WI38 (cell line): Measurements from ENCODE around the gene LBR.

Experiments used
- H3K4me3 ChIP-seq: 2 replicates; pipeline ENCODE4 v1.5.1; 2011; ENCODE audit warnings: low read depth, mild to moderate bottlenecking, control low read depth, low read length
- CTCF ChIP-seq: IDR thresholded peaks from 2 replicates; pipeline ENCODE4 v1.5.1; 2012; ENCODE audit warnings: low read depth, mild to moderate bottlenecking, control low read depth, low read length

Gene LBR

DNA sequence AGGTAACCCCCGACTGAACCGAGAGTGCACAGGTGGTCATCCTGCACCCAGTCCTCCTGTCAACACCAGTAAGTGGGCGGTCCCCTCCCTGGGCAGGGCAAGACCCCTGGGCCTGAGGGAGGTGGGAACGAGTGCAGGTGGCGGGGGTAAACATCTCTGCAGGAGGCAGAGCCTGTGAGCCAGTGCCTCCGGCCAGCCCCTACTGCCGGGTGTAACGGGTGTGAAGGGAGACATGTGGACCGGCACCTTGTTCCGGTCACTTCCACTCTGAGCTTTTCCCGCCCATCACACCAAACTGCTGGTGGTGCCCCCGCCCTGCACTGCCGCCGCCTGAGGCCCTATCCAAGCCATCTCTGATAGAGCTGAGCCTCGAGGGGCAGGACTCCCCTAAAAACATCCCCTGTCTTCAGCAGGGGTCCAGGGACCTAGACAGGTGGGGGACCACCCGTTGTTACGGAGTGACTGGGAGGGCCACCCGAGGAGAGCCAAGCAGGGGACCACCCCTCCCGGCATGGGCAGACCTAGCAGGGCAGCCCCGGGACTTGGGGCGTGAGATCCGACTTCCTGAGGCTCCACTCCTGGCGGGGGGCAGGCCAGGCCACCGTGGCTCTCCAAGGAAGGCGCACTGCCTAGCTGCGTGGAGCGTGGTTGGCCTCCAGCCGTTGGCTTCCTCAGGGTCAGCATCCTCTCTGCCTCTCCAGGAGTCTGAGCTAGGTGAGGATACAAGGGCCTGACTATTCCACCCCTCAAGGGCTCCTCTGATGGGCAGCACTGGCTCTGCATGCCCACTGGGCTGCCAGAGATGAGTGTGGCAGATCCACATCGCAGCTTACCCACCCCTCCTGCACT lies 43.8 kb upstream of the LBR start:
- no peak overlapping the region for H3K4me3 ChIP-seq
- no peak for TF ChIP-seq CTCF

DNA sequence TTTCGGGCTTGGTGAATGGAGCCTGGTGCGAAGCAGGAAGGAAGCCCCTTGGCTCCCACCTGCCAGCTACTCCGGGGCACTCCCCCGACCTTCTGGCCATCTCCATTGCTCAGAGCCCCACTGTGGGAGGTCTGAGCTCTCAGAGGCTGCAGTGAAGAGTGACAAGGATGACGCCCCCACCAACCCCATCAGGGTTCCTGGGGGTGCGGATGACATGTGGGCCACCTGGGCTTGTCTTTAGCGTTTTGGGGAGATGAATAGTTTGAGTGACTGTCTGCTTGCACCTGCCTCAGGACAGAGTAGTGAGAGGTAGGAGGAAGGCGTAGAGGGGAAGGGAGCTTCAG lies 43.2 kb upstream of the LBR start:
- TF ChIP-seq CTCF = no peak
- H3K4me3 ChIP-seq = no peak overlapping the region

DNA sequence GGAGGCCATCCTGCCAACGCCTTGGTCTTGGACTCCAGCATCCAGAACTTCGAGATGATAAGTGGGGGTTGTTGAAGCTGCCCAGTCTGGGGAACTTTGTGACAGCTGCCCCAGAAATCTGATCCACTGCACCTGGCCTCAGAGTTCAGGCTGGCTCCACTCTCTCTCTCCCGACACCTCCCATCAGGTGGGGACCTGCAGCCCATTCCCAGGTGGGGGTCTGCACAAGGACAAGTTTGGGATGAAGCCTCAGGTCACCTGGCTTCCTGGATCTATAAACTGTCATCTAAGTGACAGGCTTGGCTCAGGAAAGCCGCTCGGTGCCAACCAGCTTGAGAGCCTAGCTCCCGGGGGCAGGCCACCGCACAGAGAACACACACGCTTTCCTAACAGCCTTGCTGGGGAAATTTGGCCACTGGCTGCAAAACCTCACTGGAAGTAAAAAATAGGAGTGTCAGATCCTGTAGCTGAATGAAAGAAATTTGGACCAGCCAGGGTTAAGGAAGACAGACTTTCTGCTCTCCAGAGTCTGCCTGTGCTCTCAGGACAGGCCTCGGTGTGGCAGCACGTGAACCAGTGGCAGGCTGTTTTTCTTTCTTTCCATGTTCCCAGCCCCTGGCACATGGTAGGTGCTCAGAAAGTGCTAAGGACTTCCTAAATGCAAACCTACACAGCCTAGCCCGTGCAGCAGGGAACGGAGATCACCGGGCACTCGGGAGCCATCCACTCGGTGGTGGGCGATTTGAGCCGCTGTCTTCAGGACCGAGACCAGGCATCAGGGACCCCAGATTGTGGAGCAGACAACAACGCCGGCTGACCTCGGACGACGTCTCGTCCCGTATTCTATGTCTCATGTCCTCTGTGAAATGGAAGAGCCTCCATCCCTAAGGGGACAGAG lies 42.6 kb upstream of the LBR start:
- TF ChIP-seq CTCF = no peak

DNA sequence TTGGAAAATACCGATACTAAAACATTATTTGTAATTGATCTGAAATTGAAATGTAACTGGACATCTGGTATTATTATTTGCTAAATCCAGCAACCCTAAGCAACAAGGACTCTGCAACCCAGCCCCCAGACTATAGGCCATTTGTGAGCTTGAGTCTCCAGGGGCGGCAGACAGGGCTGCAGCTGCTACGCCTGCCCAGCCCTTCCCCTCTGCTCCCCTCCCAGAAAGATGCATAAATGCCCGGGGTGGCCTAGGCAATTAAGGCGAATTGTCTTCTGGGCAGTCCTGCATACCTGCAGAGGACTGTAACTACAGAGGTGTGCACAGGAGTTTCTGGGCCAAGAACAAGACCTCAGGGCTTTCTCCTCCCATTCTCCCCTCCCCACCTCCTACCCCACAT lies 41.2 kb upstream of the LBR start:
- no peak overlapping the region for H3K4me3 ChIP-seq
- TF ChIP-seq CTCF = no peak

More for the DNA sequence above, 42.6 kb upstream of the LBR start:
- H3K4me3 ChIP-seq = no peak overlapping the region

- H3K4me3 ChIP-seq = no peak overlapping the region
- no peak for TF ChIP-seq CTCF
Observed at GRCh38 chr1:225468270-225469020, 40.6 kb upstream of the LBR start.

DNA sequence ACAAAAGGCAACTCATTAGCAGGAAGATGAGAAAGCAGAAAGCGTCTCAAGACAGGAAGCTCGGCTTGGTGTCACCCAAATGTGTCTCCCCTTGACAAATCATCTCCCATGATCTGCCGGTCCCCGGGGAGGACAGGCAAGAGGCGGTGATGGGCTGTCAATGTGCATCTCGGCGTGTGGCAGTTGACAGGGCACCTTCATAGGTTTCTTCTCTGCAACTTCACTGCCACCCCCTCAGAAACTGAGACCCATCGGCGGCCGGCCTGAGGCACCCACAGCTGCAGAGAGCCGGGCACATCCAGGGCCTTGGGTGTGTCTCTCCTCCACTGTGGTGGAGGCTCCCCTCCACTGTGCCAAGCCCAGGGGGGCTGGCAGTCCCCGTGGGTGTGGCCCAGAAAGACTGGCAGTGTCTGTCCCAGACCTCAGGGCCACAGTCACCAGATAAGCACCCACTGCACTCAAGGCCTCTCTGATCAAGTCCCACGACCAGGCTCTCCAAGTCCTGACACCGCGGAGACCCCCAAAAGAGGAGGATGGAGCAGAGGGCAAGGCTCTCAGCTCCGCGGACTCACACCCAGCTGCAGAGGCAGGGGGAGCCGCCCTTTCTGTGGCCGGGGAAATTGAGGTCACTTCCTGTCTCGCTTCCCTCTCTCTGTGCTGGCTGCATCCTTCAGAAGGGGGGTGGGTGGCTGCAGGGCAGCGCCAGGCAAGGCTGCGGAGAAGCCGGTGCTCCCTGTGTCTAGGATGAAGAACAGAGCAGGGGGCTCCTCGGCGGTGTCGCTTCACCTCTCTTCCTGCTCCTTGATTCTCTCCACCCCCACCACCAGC lies 39.6 kb upstream of the LBR start:
- no peak overlapping the region for H3K4me3 ChIP-seq
- no peak for TF ChIP-seq CTCF
